Measurements from ENCODE around the gene KLHL5.

- TF ChIP-seq CTCF (IDR thresholded peaks at IDR 0.05 in 4 of 5, conservative IDR thresholded peaks at IDR 0.05 in 1 of 5): no peak
- TF ChIP-seq POLR2A (IDR thresholded peaks at IDR 0.05): peak in 1 of 2 donors; percentile 25
Measured at GRCh38 chr4:39043861-39044363, 18.1 kb upstream of the KLHL5 start.

Data from gastrocnemius medialis (tissue), 4 donors.